Duodenal mucosa (tissue), 2 donors: ENCODE measurements around the gene CTLA4.
"Not testable (repeated sequence)": the region's sequence is repeated elsewhere in the genome, so short reads cannot be mapped to it uniquely, and the experiment has no call there.

Source experiments
- H3K27ac ChIP-seq: one replicate; pipeline ENCODE4 v1.7.0; 2013; ENCODE audit warnings: low read depth, low read length
- H3K27me3 ChIP-seq, 2 donors: one replicate each; pipeline ENCODE4 v1.7.0; 2013; ENCODE audit warnings: low read length in 2 of 2, control low read depth in 1 of 2; ENCODE audit not compliant: insufficient read depth in 2 of 2, control insufficient read depth in 1 of 2
- H3K36me3 ChIP-seq, 2 donors: one replicate each; pipeline ENCODE4 v1.7.0; 2013; ENCODE audit warnings: low read length in 2 of 2, control low read depth in 1 of 2; ENCODE audit not compliant: insufficient read depth in 2 of 2, control insufficient read depth in 1 of 2
- H3K4me1 ChIP-seq, 2 donors: one replicate each; pipeline ENCODE4 v1.7.0; 2013; ENCODE audit warnings: low read length in 2 of 2, control low read depth in 1 of 2; ENCODE audit not compliant: insufficient read depth in 2 of 2, control insufficient read depth in 1 of 2
- H3K4me3 ChIP-seq, 2 donors: one replicate each; pipeline ENCODE4 v1.7.0; 2013; ENCODE audit warnings: low read length in 2 of 2, low read depth in 1 of 2
- H3K9ac ChIP-seq, 2 donors: one replicate each; pipeline ENCODE4 v1.7.0; 2013; ENCODE audit warnings: low read length in 2 of 2, low read depth in 1 of 2
- H3K9me3 ChIP-seq, 2 donors: one replicate each; pipeline ENCODE4 v1.7.0; 2013; ENCODE audit warnings: low read length in 2 of 2, control low read depth in 1 of 2; ENCODE audit not compliant: control insufficient read depth in 1 of 2

The CTLA4 gene

DNA sequence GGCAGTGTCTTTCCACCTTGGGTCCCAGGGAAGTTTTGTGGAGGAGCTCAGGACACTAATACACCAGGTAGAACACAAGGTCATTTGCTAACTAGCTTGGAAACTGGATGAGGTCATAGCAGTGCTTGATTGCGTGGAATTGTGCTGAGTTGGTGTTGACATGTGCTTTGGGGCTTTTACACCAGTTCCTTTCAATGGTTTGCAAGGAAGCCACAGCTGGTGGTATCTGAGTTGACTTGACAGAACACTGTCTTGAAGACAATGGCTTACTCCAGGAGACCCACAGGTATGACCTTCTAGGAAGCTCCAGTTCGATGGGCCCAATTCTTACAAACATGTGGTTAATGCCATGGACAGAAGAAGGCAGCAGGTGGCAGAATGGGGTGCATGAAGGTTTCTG, 5.9 kb downstream of the CTLA4 start:
- no peak overlapping the region for H3K27ac ChIP-seq
- no peaks in the 10 kb centered on the region for H3K27me3 ChIP-seq
- no peak overlapping the region for H3K4me3 ChIP-seq
- no peaks in the 10 kb centered on the region for H3K36me3 ChIP-seq
- H3K9ac ChIP-seq: no peak overlapping the region
- H3K9me3 ChIP-seq: no peaks in the 10 kb centered on the region
- peaks cover 0 to 6% of the 10 kb centered on the region in 2 donors for H3K4me1 ChIP-seq

DNA sequence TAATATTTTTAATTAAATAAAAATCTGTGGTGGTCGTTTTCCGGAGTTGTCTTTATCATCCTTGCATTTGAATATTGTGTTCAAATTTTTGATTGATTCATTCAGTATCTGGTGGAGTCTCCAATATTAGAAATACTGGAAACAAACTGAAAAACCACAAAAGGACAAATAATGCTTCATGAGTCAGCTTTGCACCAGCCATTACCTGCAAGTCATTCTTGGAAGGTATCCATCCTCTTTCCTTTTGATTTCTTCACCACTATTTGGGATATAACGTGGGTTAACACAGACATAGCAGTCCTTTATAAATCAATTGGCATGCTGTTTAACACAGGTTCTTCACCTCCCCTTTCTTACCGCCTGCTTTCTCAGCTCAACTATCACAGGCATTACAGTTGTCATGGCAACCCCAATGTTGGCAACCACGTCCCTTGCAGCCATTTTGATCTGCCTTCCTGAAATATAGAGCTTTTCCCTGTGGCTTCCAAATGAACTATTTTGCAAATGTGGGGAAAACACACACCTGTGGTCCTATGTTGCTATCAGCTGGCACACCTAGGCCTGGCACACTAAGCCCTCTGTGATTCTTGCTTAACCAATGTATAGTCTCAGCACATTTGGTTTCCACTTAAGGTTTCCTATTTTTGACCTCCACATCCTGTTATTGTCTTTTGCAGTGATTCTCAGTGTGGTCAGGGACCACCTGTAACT, 6.5 kb downstream of the CTLA4 start:
- H3K27ac ChIP-seq: no peak overlapping the region
- H3K9ac ChIP-seq: no peak overlapping the region
- no peaks in the 10 kb centered on the region for H3K9me3 ChIP-seq
- peaks cover 0 to 6% of the 10 kb centered on the region in 2 donors for H3K4me1 ChIP-seq
- H3K4me3 ChIP-seq: no peak overlapping the region
- H3K36me3 ChIP-seq: no peaks in the 10 kb centered on the region
- no peaks in the 10 kb centered on the region for H3K27me3 ChIP-seq

DNA sequence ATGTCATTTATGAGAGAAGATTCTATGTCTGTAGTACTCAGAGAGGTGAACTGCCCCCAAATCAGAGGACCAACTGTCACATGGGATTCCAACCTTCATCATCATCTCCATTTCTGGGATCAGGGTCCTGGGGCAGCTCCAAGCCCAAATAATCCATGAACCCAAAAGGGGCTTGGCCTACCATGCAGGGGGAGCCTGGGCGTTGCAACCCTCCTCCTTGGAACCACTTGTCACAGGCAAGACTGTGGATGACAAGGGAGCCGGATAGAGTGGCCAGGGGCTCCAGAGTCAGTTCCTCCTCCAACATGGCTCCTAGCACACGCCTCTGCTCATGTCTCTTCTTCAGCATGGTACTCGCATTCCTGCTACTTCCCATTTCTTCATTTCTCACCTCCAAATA, 7.9 kb downstream of the CTLA4 start:
- no peak overlapping the region for H3K27ac ChIP-seq
- H3K9ac ChIP-seq: no peak overlapping the region
- H3K36me3 ChIP-seq: no peaks in the 10 kb centered on the region
- H3K4me3 ChIP-seq: no peak overlapping the region
- H3K4me1 ChIP-seq: peaks cover 0 to 6% of the 10 kb centered on the region in 2 donors
- no peaks in the 10 kb centered on the region for H3K27me3 ChIP-seq
- no peaks in the 10 kb centered on the region for H3K9me3 ChIP-seq

DNA sequence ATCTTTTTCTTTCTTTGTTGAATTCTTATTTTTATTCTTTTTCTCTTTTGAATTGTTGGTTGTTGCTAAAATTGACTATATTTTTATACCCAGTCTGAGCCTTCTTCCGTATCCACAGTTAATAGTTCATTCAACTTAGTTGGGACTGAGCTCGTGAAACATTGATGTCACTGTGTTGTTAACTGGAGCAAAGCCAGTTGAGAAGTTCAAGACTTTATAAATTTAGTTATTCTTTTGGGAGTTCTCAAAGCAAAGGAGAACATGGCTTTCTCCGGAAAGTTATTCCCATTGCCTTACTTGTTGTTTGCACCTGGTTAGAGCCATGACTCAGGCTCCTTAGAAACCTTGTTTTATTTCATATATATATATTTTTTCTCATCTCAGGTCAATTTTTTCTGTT, 8.8 kb downstream of the CTLA4 start:
- Histone ChIP-seq H3K4me3 (no peak overlapping the region), H3K36me3 (no peaks in the 10 kb centered on the region), H3K27ac (no peak overlapping the region), H3K9ac (no peak overlapping the region), H3K9me3 (no peaks in the 10 kb centered on the region), H3K27me3 (no peaks in the 10 kb centered on the region), H3K4me1 (peaks cover 0 to 6% of the 10 kb centered on the region in 2 donors)

DNA sequence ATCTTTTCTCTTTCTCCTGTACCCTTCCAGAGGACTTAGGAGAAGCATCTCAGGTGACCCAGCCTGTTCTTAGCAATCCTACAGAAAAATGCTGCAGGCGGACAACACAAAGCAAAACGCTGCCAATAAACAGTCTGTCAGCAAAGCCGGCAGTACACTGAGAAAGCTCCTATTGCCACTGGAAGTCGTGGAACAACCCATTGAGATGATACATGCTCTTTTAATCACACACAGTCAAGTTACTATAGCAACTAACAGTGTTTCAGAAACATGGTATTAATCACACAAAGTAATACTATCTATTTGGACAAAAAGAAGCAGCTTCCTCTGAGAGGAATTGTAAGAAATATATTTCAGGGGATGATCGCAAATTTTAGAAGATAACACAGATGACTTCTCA, 10.5 kb downstream of the CTLA4 start:
- Histone ChIP-seq H3K36me3 (no peaks in the 10 kb centered on the region), H3K27me3 (no peaks in the 10 kb centered on the region), H3K9me3 (no peaks in the 10 kb centered on the region), H3K27ac (no peak overlapping the region), H3K9ac (no peak overlapping the region), H3K4me3 (no peak overlapping the region), H3K4me1 (no peaks in the 10 kb centered on the region)

DNA sequence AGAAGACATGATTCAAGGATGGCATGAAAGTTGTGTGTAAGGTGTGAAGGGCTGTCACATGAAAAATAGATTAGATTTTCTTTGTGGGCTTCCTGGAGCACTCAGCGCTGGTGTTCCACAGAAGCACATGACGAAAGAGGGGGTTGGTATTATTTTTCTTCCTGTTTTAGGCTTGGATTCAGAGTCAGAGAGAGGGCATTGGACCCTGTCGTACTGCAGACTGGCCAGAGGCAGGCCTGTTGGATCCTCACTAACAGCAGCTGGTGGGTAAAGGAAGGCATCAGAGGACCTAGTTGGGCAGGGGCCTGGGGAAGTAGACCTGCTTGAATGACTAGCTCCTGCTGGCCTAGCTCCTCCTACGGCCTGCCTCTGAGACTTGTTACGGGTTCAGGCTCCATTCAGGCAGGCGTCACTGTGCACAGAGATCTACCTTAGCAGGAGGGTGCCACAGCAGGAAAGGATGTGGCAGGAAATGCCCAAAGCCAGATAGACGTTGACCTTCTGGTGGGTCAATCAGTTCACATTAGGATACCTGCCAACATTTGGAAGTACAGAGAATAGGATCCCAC, 13.1 kb downstream of the CTLA4 start:
- no peaks in the 10 kb centered on the region for H3K4me1 ChIP-seq
- H3K4me3 ChIP-seq: no peak overlapping the region
- no peak overlapping the region for H3K27ac ChIP-seq
- no peaks in the 10 kb centered on the region for H3K9me3 ChIP-seq
- H3K9ac ChIP-seq: no peak overlapping the region
- no peaks in the 10 kb centered on the region for H3K36me3 ChIP-seq
- no peaks in the 10 kb centered on the region for H3K27me3 ChIP-seq

DNA sequence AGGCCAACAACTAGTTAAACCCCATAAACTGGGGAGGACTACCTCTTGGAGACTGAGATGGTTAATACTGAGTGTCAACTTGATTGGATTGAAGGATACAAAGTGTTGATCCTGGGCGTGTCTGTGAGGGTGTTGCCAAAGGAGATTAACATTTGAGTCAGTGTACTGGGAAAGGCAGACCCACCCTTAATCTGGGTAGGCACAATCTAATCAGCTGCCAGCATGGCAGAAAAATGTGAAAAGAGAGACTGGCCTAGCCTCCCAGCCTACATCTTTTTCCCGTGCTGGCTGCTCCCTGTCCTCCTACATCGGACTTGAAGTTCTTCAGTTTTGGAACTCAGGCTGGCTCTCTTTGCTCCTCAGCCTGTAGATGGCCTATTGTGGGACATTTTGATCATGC, 13.6 kb downstream of the CTLA4 start:
- H3K9me3 ChIP-seq, H3K4me3 ChIP-seq, H3K4me1 ChIP-seq, H3K27ac ChIP-seq, H3K9ac ChIP-seq, H3K36me3 ChIP-seq, H3K27me3 ChIP-seq: not testable (repeated sequence)

DNA sequence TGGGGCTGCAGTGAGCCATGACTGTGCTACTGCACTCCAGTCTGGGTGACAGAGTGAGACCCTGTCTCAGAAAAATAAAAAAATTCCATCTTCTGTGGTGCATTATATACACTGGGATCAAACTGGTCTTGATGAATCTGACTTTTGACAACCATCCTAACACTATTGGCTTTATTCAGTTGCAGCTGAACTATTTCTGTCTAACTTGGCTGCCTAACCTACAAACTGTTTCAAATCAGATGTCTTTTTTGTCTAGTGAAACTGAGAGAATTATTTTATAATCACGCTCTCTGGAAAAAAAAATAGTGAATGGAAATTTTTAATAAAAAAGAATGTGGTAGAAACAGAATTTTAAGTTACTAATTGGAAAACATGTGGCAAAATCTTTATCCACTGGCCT, 15.0 kb downstream of the CTLA4 start:
- Histone ChIP-seq H3K27me3 (no peaks in the 10 kb centered on the region), H3K4me3 (no peak overlapping the region), H3K9me3 (no peaks in the 10 kb centered on the region), H3K27ac (no peak overlapping the region), H3K36me3 (no peaks in the 10 kb centered on the region), H3K9ac (no peak overlapping the region), H3K4me1 (no peaks in the 10 kb centered on the region)

DNA sequence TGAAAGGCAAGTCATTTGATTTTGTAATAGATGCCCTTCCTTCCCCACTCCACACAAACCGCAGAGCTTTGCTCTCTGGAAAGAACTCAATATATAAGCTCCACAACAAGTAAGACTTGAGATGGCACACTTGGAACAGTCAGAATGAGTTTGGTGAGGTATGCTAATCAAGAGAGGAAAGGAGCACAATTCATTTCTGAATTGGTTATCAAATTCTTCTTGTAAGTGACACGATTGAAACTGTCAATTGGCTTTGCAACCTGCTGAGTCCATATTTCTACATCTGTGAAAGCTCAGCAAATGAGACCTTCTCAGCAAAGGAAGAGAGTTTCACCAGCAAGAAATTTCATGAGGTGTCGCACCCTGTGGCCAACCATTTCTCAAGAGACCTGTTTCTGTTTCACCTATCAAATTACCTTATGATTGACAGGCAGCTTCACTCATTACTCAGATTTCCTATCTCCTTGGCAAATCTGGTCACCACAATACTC, 19.1 kb downstream of the CTLA4 start:
- Histone ChIP-seq H3K9me3 (no peaks in the 10 kb centered on the region), H3K36me3 (no peaks in the 10 kb centered on the region), H3K27me3 (no peaks in the 10 kb centered on the region), H3K9ac (no peak overlapping the region), H3K4me3 (no peak overlapping the region), H3K27ac (no peak overlapping the region), H3K4me1 (no peaks in the 10 kb centered on the region)

DNA sequence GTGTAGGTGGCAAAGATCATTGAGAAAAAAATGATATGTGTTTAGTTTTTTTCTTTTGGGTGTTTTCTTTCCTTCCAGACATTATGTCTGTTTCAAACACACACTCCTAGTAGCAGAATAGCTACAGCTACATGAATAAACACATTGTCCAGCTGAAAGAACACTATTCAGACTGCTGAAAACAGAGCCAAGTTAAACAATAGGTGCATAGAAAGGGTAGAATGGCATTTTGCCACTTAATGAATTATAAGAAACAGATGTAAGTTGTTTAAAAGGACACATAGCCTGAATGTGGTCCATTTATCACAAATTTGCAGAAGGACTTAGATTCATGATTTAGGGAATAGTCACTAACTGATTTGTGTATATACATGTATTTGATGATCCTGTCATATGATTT, 20.1 kb downstream of the CTLA4 start:
- no peak overlapping the region for H3K27ac ChIP-seq
- H3K4me3 ChIP-seq: no peak overlapping the region
- H3K9me3 ChIP-seq: no peaks in the 10 kb centered on the region
- H3K36me3 ChIP-seq: no peaks in the 10 kb centered on the region
- H3K27me3 ChIP-seq: no peaks in the 10 kb centered on the region
- no peaks in the 10 kb centered on the region for H3K4me1 ChIP-seq
- no peak overlapping the region for H3K9ac ChIP-seq
